A549 (cell line): ENCODE measurements around the gene MAP3K15. TPM values are rescaled to one million over a fixed set of nuclear protein-coding genes. Genes with fewer than 3 reads are reported as not detected.

ENCODE experiments used
- ATAC-seq, 2 experiments: fragments of 200-7000 bp in 1 of 2; fragments of >200 bp in 1 of 2; cut with Nextera tagmentation in 1 of 2; cut with Tn5 transposase in 1 of 2; 3 replicates each; pipeline versions ENCODE4 v1.8.0 to v1.9.1; 2018 to 2020; ENCODE audit warnings: mild to moderate bottlenecking in 1 of 2, moderate library complexity in 1 of 2
- CTCF ChIA-PET: fragments of 300-600 bp; sonication (Branson Sonifier 250); formaldehyde crosslinking; extraction: SDS; loops from one replicate; lab custom pipeline; 2021; ENCODE audit warnings: antibody characterized with exemption, inconsistent platforms; lab: Yijun Ruan, JAX
- POLR2A ChIA-PET: fragments of 350-600 bp; formaldehyde crosslinking; extraction: SDS; loops from one replicate; lab custom pipeline; 2021; ENCODE audit warnings: antibody characterized with exemption, inconsistent platforms; lab: Yijun Ruan, JAX
- DNase-seq, 2 experiments: peaks; one replicate each; pipeline versions ENCODE4 v3.0.0 to v3.0.0-alpha.2; 2011 to 2016; ENCODE audit warnings: low read depth in 1 of 2, low spot score in 1 of 2
- FAIRE-seq: peaks from 2 replicates; lab custom pipeline; 2011; peaks lifted over from hg19 to GRCh38; lab: Jason Lieb, UNC
- H3K27ac ChIP-seq, 2 experiments: fragments of >200 bp; sonication (Bioruptor Twin); formaldehyde crosslinking; 3 replicates each; pipeline ENCODE4 v1.5.1; 2016 to 2017
- H3K4me1 ChIP-seq: fragments of >200 bp; sonication (Bioruptor Twin); formaldehyde crosslinking; 3 replicates; pipeline ENCODE4 v1.6.1; 2016
- H3K4me2 ChIP-seq: fragments of >200 bp; sonication (Bioruptor Twin); formaldehyde crosslinking; 3 replicates; pipeline ENCODE4 v1.6.1; 2016
- H3K4me3 ChIP-seq: fragments of >200 bp; sonication (Bioruptor Twin); formaldehyde crosslinking; 3 replicates; pipeline ENCODE4 v1.5.1; 2016
- H3K9me3 ChIP-seq: fragments of >200 bp; sonication (Bioruptor Twin); formaldehyde crosslinking; 3 replicates; pipeline ENCODE4 v1.6.1; 2016
- CBX2 ChIP-seq: fragments of 200-600 bp; sonication (generic); IDR thresholded peaks from 2 replicates; pipeline ENCODE4 v1.6.1; 2016; ENCODE audit warnings: low read depth, mild to moderate bottlenecking, borderline replicate concordance
- CHD2 ChIP-seq: fragments of 150-350 bp; IDR thresholded peaks from 2 replicates; pipeline ENCODE4 v1.6.1; 2014; ENCODE audit warnings: low read length; ENCODE audit not compliant: partially characterized antibody
- CHD4 ChIP-seq: fragments of 200-600 bp; sonication (generic); IDR thresholded peaks from 2 replicates; pipeline ENCODE4 v1.6.1; 2016; ENCODE audit warnings: antibody characterized with exemption, mild to moderate bottlenecking, borderline replicate concordance
- ELK1 ChIP-seq: fragments of 150-350 bp; IDR thresholded peaks from 2 replicates; pipeline ENCODE4 v1.6.1; 2014; ENCODE audit warnings: low read depth, mild to moderate bottlenecking, low read length
- HEYL ChIP-seq: fragments of 250-450 bp; sonication (Bioruptor Pico); IDR thresholded peaks from 2 replicates; pipeline ENCODE4 v1.8.0; 2021; ENCODE audit warnings: mild to moderate bottlenecking, moderate library complexity
- HOXB13 ChIP-seq: fragments of 250-450 bp; sonication (Bioruptor Pico); IDR thresholded peaks from 2 replicates; pipeline ENCODE4 v1.5.0; 2020; ENCODE audit warnings: low read depth, mild to moderate bottlenecking, moderate library complexity
- JUNB ChIP-seq: fragments of >200 bp; sonication (Bioruptor Twin); formaldehyde crosslinking; IDR thresholded peaks from 2 replicates; pipeline ENCODE4 v1.6.1; 2016
- MAFK ChIP-seq: fragments of 450-650 bp; IDR thresholded peaks from 2 replicates; pipeline ENCODE4 v1.6.1; 2014; ENCODE audit not compliant: partially characterized antibody
- MAX ChIP-seq: IDR thresholded peaks from 2 replicates; pipeline ENCODE4 v1.6.1; 2012
- NPAS2 ChIP-seq: fragments of 250-450 bp; sonication (Bioruptor Pico); IDR thresholded peaks from 2 replicates; pipeline ENCODE4 v1.8.0; 2022; ENCODE audit warnings: mild to moderate bottlenecking, moderate library complexity, borderline replicate concordance
- PBX3 ChIP-seq: IDR thresholded peaks from 2 replicates; pipeline ENCODE4 v1.6.1; 2012
- RARB ChIP-seq: fragments of 250-450 bp; sonication (Bioruptor Pico); IDR thresholded peaks from 2 replicates; pipeline ENCODE4 v1.8.0; 2021; ENCODE audit warnings: mild to moderate bottlenecking, moderate library complexity
- RNF2 ChIP-seq: fragments of 200-600 bp; sonication (generic); IDR thresholded peaks from 2 replicates; pipeline ENCODE4 v1.6.1; 2016; ENCODE audit warnings: low read depth, mild to moderate bottlenecking, antibody characterized with exemption, moderate library complexity, borderline replicate concordance
- SREBF2 ChIP-seq: fragments of 450-650 bp; IDR thresholded peaks from 2 replicates; pipeline ENCODE4 v1.6.1; 2014; ENCODE audit warnings: mild to moderate bottlenecking, moderate library complexity
- TP53 ChIP-seq: fragments of 250-450 bp; sonication (Bioruptor Pico); IDR thresholded peaks from 2 replicates; pipeline ENCODE4 v1.5.0; 2021; ENCODE audit warnings: mild to moderate bottlenecking, moderate library complexity
- ZC3H11A ChIP-seq: fragments of 450-650 bp; IDR thresholded peaks from 2 replicates; pipeline ENCODE4 v1.6.1; 2014; ENCODE audit warnings: antibody characterized with exemption, mild to moderate bottlenecking
- ZFP36 ChIP-seq: fragments of 450-650 bp; IDR thresholded peaks from 2 replicates; pipeline ENCODE4 v1.6.1; 2014; ENCODE audit warnings: borderline replicate concordance; ENCODE audit not compliant: partially characterized antibody
- WGBS: methylation state at CpG from one replicate; pipeline ENCODE4 v1.1.6; 2017; ENCODE audit errors: missing lambda C conversion rate; 5-methylcytosine and 5-hydroxymethylcytosine counted together
- polyA plus RNA-seq, 4 experiments: library from polyadenylated mRNA; depleted of rRNA in 3 of 4; stranded (reverse); fragments of >200 nt; fragmentation: RNase III in 1 of 4; extraction: RNeasy Plus Mini Kit Qiagen cat#74134 plus additional on column Dnase treatment in 1 of 4; gene quantifications; 2 replicates in 3 of 4; 3 replicates in 1 of 4; pipeline ENCODE4 v1.2.3, GENCODE V29; 2011 to 2017
- TF ChIP-seq, protein P1 (sequence below): fragments of 250-450 bp; sonication (Bioruptor Pico); IDR thresholded peaks from 2 replicates; pipeline ENCODE4 v1.5.0; 2020; ENCODE audit warnings: low read depth, mild to moderate bottlenecking, moderate library complexity
- TF ChIP-seq, protein P2 (sequence below): fragments of 200-600 bp; sonication (generic); IDR thresholded peaks from 2 replicates; pipeline ENCODE4 v1.6.1; 2016; ENCODE audit warnings: antibody characterized with exemption, mild to moderate bottlenecking, moderate library complexity

Gene MAP3K15
- polyA plus RNA-seq, 2 of the 4 experiments (the other 2 are of a cell fraction), result 2.3 to 5.7 TPM

DNA sequence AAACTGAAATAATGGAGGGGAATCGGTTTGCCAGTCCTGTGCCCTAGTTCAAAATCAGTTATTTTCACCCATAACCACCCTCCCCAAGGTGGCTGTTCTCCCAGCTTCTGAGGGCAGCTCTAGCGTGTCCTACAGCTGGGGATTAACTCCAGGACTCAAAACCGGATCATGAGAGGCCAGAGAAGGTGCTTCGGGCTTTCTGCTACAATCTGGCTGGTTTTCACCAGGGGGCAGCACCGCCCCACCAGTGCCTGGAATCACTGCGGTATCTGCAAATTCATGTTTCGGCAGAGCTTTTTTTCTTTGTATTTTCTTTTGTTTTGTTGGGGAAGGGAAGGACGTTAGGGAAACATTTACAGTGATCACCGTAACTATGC lies 143.2 kb downstream of the MAP3K15 start (continued):
- TF ChIP-seq ELK1, result no peak
- TF ChIP-seq HEYL, result no peak
- TF ChIP-seq, all 56 proteins: peak for 3

- CTCF ChIA-PET, result interaction anchor here (0.6 to 3.7 kb wide), 2 partner anchors 13 to 511 kb away, joined by 3 to 21 read pairs; no protein-coding TSS in a partner anchor
- Histone ChIP-seq H3K4me1 (no peaks in the 10 kb centered on the region), H3K9me3 (no peaks in the 10 kb centered on the region), H3K27ac (no peak overlapping the region), H3K4me2 (no peak overlapping the region), H3K4me3 (no peak overlapping the region)
- ATAC-seq, result no peak
- TF ChIP-seq RNF2 (no peak), JUNB (no peak), SREBF2 (no peak), NPAS2 (CRISPR knock-in tag) (no peak), CHD2 (no peak), MAFK (no peak), PBX3 (no peak), TP53 (CRISPR knock-in tag) (no peak), RARB (CRISPR knock-in tag) (no peak), HOXB13 (no peak), MAX (no peak), ZC3H11A (no peak), ZFP36 (no peak), ELK1 (no peak), CHD4 (no peak), CBX2 (no peak)
- TF ChIP-seq, protein P1, sequence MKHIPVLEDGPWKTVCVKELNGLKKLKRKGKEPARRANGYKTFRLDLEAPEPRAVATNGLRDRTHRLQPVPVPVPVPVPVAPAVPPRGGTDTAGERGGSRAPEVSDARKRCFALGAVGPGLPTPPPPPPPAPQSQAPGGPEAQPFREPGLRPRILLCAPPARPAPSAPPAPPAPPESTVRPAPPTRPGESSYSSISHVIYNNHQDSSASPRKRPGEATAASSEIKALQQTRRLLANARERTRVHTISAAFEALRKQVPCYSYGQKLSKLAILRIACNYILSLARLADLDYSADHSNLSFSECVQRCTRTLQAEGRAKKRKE (CRISPR knock-in tag), result no peak
- TF ChIP-seq, protein P2, sequence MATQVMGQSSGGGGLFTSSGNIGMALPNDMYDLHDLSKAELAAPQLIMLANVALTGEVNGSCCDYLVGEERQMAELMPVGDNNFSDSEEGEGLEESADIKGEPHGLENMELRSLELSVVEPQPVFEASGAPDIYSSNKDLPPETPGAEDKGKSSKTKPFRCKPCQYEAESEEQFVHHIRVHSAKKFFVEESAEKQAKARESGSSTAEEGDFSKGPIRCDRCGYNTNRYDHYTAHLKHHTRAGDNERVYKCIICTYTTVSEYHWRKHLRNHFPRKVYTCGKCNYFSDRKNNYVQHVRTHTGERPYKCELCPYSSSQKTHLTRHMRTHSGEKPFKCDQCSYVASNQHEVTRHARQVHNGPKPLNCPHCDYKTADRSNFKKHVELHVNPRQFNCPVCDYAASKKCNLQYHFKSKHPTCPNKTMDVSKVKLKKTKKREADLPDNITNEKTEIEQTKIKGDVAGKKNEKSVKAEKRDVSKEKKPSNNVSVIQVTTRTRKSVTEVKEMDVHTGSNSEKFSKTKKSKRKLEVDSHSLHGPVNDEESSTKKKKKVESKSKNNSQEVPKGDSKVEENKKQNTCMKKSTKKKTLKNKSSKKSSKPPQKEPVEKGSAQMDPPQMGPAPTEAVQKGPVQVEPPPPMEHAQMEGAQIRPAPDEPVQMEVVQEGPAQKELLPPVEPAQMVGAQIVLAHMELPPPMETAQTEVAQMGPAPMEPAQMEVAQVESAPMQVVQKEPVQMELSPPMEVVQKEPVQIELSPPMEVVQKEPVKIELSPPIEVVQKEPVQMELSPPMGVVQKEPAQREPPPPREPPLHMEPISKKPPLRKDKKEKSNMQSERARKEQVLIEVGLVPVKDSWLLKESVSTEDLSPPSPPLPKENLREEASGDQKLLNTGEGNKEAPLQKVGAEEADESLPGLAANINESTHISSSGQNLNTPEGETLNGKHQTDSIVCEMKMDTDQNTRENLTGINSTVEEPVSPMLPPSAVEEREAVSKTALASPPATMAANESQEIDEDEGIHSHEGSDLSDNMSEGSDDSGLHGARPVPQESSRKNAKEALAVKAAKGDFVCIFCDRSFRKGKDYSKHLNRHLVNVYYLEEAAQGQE, result no peak
- FAIRE-seq, result no peak
- WGBS, result 92% methylated on average over 5 of the region's 5 CpGs
- POLR2A ChIA-PET, result interaction anchor here (0.7 kb wide), 1 partner anchor 1436 kb away, joined by 3 read pairs; no protein-coding TSS in a partner anchor
- no peak for DNase-seq
Measured at GRCh38 chrX:19370061-19370460, 145.2 kb downstream of the MAP3K15 start.
